ENCODE data around the gene PNPLA1. TPM values are rescaled to one million over a fixed set of nuclear protein-coding genes. Genes with fewer than 3 reads are reported as not detected.

The PNPLA1 gene
- total and polyA plus RNA-seq, 10 of the 15 experiments (the other 5 are each of a cell fraction or from before 2014, with no cell fraction given), result 0.04 TPM; not detected in 9

- ChIA-PET CTCF (no interaction called here), RAD21 (ENCODE audit: unreplicated experiment) (no interaction called here), SMC1A (ENCODE audit: uncharacterized antibody, unreplicated experiment) (no interaction called here), POLR2A (no interaction called here)
- no peak overlapping the region for H2AFZ ChIP-seq (ENCODE audit: control insufficient read depth, low read depth, low read length)
- H3K4me2 ChIP-seq (ENCODE audit: control insufficient read depth, insufficient read depth), result no peak overlapping the region
- WGBS (ENCODE audit: insufficient coverage, insufficient replicate concordance, low lambda C conversion rate, missing lambda C conversion rate), result 95% methylated on average over 5 of the region's 5 CpGs
- no peaks in the 10 kb centered on the region for H3K4me1 ChIP-seq (ENCODE audit: control insufficient read depth, insufficient read depth, low read length)
- no peaks in the 10 kb centered on the region for H4K20me1 ChIP-seq (ENCODE audit: control insufficient read depth, insufficient read depth)
- no TSS peak for BruUV-seq (replicated peaks)
- no peaks in the 10 kb centered on the region for H3K79me2 ChIP-seq (ENCODE audit: control insufficient read depth, insufficient read depth, low read length)
- no peak for DNase-seq (ENCODE audit: low read depth, low spot score)
- ATAC-seq, result no peak
- in situ Hi-C loops (cut with MboI), result no loop called here
- no peak overlapping the region for H3K4me3 ChIP-seq
- H3K9me3 ChIP-seq (replicated peaks; ENCODE audit: control insufficient read depth, insufficient read depth, low read length), result no peaks in the 10 kb centered on the region
- H3K27me3 ChIP-seq (replicated peaks in 1 of 2; ENCODE audit: control insufficient read depth in 2 of 2, insufficient read depth in 2 of 2, low read length in 1 of 2), result no peaks in the 10 kb centered on the region
- FAIRE-seq, result no peak
- no peak overlapping the region for H3K9ac ChIP-seq (ENCODE audit: control insufficient read depth, insufficient read depth, low read length)
- H3K36me3 ChIP-seq (ENCODE audit: control insufficient read depth in 2 of 2, insufficient read depth in 2 of 2, low read length in 1 of 2), result peaks cover 14 to 22% of the 10 kb centered on the region in 2 experiments; a peak in 3 of 4 replicates
- H3K27ac ChIP-seq (ENCODE audit: control insufficient read depth, insufficient read depth), result no peak overlapping the region
- intact Hi-C loops (cut with micrococcal nuclease; ENCODE audit: unreplicated experiment), result no loop called here
- TF ChIP-seq MTA3 (IDR thresholded peaks at IDR 0.05; ENCODE audit: borderline replicate concordance, low read length) (no peak), NRF1 (conservative IDR thresholded peaks at IDR 0.05; ENCODE audit: low read depth, low read length) (no peak), SIN3A (IDR thresholded peaks at IDR 0.05; ENCODE audit: low read depth, low read length) (no peak), WRNIP1 (IDR thresholded peaks at IDR 0.05; ENCODE audit: borderline replicate concordance, low read depth, low read length) (no peak), RB1 (IDR thresholded peaks at IDR 0.05; ENCODE audit: borderline replicate concordance) (no peak), ESRRA (IDR thresholded peaks at IDR 0.05; ENCODE audit: low read length) (no peak), ATF3 (IDR thresholded peaks at IDR 0.05; ENCODE audit: borderline replicate concordance, extremely low read depth, low read depth, low read length) (no peak), SKIL (IDR thresholded peaks at IDR 0.05; ENCODE audit: low read depth, poor library complexity, severe bottlenecking) (no peak), IKZF1 (conservative IDR thresholded peaks at IDR 0.05) (no peak), TCF7 (IDR thresholded peaks at IDR 0.05; ENCODE audit: borderline replicate concordance) (no peak), FOXK2 (IDR thresholded peaks at IDR 0.05) (no peak)
- TF ChIP-seq, protein P1, sequence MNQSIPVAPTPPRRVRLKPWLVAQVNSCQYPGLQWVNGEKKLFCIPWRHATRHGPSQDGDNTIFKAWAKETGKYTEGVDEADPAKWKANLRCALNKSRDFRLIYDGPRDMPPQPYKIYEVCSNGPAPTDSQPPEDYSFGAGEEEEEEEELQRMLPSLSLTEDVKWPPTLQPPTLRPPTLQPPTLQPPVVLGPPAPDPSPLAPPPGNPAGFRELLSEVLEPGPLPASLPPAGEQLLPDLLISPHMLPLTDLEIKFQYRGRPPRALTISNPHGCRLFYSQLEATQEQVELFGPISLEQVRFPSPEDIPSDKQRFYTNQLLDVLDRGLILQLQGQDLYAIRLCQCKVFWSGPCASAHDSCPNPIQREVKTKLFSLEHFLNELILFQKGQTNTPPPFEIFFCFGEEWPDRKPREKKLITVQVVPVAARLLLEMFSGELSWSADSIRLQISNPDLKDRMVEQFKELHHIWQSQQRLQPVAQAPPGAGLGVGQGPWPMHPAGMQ (IDR thresholded peaks at IDR 0.05; ENCODE audit: borderline replicate concordance), result no peak
- TF ChIP-seq, protein P2, sequence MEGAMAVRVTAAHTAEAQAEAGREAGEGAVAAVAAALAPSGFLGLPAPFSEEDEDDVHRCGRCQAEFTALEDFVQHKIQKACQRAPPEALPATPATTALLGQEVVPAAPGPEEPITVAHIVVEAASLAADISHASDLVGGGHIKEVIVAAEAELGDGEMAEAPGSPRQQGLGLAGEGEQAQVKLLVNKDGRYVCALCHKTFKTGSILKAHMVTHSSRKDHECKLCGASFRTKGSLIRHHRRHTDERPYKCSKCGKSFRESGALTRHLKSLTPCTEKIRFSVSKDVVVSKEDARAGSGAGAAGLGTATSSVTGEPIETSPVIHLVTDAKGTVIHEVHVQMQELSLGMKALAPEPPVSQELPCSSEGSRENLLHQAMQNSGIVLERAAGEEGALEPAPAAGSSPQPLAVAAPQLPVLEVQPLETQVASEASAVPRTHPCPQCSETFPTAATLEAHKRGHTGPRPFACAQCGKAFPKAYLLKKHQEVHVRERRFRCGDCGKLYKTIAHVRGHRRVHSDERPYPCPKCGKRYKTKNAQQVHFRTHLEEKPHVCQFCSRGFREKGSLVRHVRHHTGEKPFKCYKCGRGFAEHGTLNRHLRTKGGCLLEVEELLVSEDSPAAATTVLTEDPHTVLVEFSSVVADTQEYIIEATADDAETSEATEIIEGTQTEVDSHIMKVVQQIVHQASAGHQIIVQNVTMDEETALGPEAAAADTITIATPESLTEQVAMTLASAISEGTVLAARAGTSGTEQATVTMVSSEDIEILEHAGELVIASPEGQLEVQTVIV (IDR thresholded peaks at IDR 0.05; ENCODE audit: borderline replicate concordance, partially characterized antibody), result no peak
- TF ChIP-seq, protein P3, sequence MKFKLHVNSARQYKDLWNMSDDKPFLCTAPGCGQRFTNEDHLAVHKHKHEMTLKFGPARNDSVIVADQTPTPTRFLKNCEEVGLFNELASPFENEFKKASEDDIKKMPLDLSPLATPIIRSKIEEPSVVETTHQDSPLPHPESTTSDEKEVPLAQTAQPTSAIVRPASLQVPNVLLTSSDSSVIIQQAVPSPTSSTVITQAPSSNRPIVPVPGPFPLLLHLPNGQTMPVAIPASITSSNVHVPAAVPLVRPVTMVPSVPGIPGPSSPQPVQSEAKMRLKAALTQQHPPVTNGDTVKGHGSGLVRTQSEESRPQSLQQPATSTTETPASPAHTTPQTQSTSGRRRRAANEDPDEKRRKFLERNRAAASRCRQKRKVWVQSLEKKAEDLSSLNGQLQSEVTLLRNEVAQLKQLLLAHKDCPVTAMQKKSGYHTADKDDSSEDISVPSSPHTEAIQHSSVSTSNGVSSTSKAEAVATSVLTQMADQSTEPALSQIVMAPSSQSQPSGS (IDR thresholded peaks at IDR 0.05; ENCODE audit: low read length), result no peak
Observed at GRCh38 chr6:36224918-36225461, 44.9 kb upstream of the PNPLA1 start.
